K562 (cell line): ENCODE results near the gene CDCP1. TPM values are rescaled to one million over a fixed set of nuclear protein-coding genes. Genes with fewer than 3 reads are reported as not detected.

Experiments used
- BHLHE40 ChIP-seq: IDR thresholded peaks from 2 replicates; pipeline ENCODE4 v1.6.1; 2011; ENCODE audit warnings: low read length, improper control_type of control experiment
- BRF2 ChIP-seq: IDR thresholded peaks from 3 replicates; pipeline ENCODE4 v1.6.1; 2011; ENCODE audit warnings: borderline replicate concordance, mild to moderate bottlenecking; ENCODE audit not compliant: insufficient read length, insufficient read depth
- CBX3 ChIP-seq, 2 experiments: IDR thresholded peaks; 1 replicate in 1 of 2; 2 replicates in 1 of 2; pipeline ENCODE4 v1.6.1; 2012; ENCODE audit warnings: inconsistent platforms in 2 of 2, low read length in 2 of 2, borderline replicate concordance in 1 of 2, control low read depth in 1 of 2
- CEBPB ChIP-seq: fragments of 450-650 bp; IDR thresholded peaks from 2 replicates; pipeline ENCODE4 v1.6.1; 2016; ENCODE audit warnings: missing genetic modification characterization, missing compliant biosample characterization
- FOXA1 ChIP-seq: fragments of 450-650 bp; IDR thresholded peaks from 2 replicates; pipeline ENCODE4 v1.6.1; 2016; ENCODE audit warnings: mild to moderate bottlenecking, borderline replicate concordance
- FOXM1 ChIP-seq, 2 experiments: fragments of 450-650 bp in 1 of 2; sonication (generic) in 1 of 2; formaldehyde crosslinking in 1 of 2; IDR thresholded peaks; 2 replicates each; pipeline versions ENCODE4 v1.6.1 to v1.9.0; 2017 to 2022; ENCODE audit warnings: low read depth in 2 of 2, mild to moderate bottlenecking in 2 of 2, missing genetic modification reagents in 1 of 2, moderate library complexity in 1 of 2
- GABPB1 ChIP-seq: sonication (generic); formaldehyde crosslinking; IDR thresholded peaks from 2 replicates; pipeline ENCODE4 v1.8.0; 2022; ENCODE audit warnings: mild to moderate bottlenecking, missing genetic modification reagents
- HDGF ChIP-seq: fragments of 450-650 bp; IDR thresholded peaks from 2 replicates; pipeline ENCODE4 v1.6.1; 2016
- KLF1 ChIP-seq: fragments of 450-650 bp; IDR thresholded peaks from 2 replicates; pipeline ENCODE4 v1.6.1; 2016; ENCODE audit warnings: missing genetic modification characterization, missing compliant biosample characterization
- KLF16 ChIP-seq: IDR thresholded peaks from 2 replicates; pipeline ENCODE4 v1.6.1; 2016; ENCODE audit warnings: antibody characterized with exemption
- MAFF ChIP-seq: IDR thresholded peaks from 2 replicates; pipeline ENCODE4 v1.6.1; 2012; ENCODE audit warnings: low read length, improper control_type of control experiment
- MEF2D ChIP-seq: conservative IDR thresholded peaks from 2 replicates; pipeline ENCODE4 v1.6.1; 2016; ENCODE audit warnings: low read depth, missing genetic modification characterization, missing compliant biosample characterization
- PHB ChIP-seq: fragments of 250-450 bp; sonication (Bioruptor Pico); IDR thresholded peaks from 2 replicates; pipeline ENCODE4 v1.5.0; 2021
- PHTF2 ChIP-seq: fragments of 250-450 bp; sonication (Bioruptor Pico); IDR thresholded peaks from 2 replicates; pipeline ENCODE4 v1.5.0; 2021; ENCODE audit warnings: mild to moderate bottlenecking
- POLR2H ChIP-seq: IDR thresholded peaks from 2 replicates; pipeline ENCODE4 v1.6.1; 2016; ENCODE audit warnings: missing genetic modification characterization, low read depth, mild to moderate bottlenecking, control low read depth, missing compliant biosample characterization, moderate library complexity
- PREB ChIP-seq: sonication (generic); formaldehyde crosslinking; IDR thresholded peaks from 2 replicates; pipeline ENCODE4 v1.8.1; 2023; ENCODE audit warnings: mild to moderate bottlenecking, missing genetic modification reagents
- SMAD4 ChIP-seq: fragments of 250-450 bp; sonication (Bioruptor Pico); conservative IDR thresholded peaks from 2 replicates; pipeline ENCODE4 v1.8.0; 2021; ENCODE audit warnings: inconsistent platforms, mild to moderate bottlenecking, moderate library complexity
- TAF15 ChIP-seq: fragments of 200-400 bp; formaldehyde crosslinking; IDR thresholded peaks from 2 replicates; pipeline ENCODE4 v1.6.1; 2017; ENCODE audit warnings: mild to moderate bottlenecking, low read depth, low read length, moderate library complexity
- THRA ChIP-seq: fragments of 450-650 bp; IDR thresholded peaks from 2 replicates; pipeline ENCODE4 v1.6.1; 2017; ENCODE audit warnings: mild to moderate bottlenecking, moderate library complexity
- ZBED1 ChIP-seq: IDR thresholded peaks from 2 replicates; pipeline ENCODE4 v1.6.1; 2014
- ZNF121 ChIP-seq: sonication (generic); formaldehyde crosslinking; conservative IDR thresholded peaks from 2 replicates; pipeline ENCODE4 v1.8.0; 2022; ENCODE audit warnings: missing genetic modification reagents
- ZNF507 ChIP-seq: conservative IDR thresholded peaks from 2 replicates; pipeline ENCODE4 v1.6.1; 2017; ENCODE audit warnings: missing genetic modification characterization, missing compliant biosample characterization
- ZNF511 ChIP-seq: sonication (generic); formaldehyde crosslinking; IDR thresholded peaks from 2 replicates; pipeline ENCODE4 v1.8.0; 2022; ENCODE audit warnings: mild to moderate bottlenecking, missing genetic modification reagents
- ZNF551 ChIP-seq: fragments of 250-450 bp; sonication (Bioruptor Pico); IDR thresholded peaks from 2 replicates; pipeline ENCODE4 v1.5.0; 2021; ENCODE audit warnings: mild to moderate bottlenecking, moderate library complexity
- ZNF583 ChIP-seq: fragments of 250-450 bp; sonication (Bioruptor Pico); IDR thresholded peaks from 2 replicates; pipeline ENCODE4 v1.4.0; 2020
- ZNF76 ChIP-seq: fragments of 250-450 bp; sonication (Bioruptor Pico); IDR thresholded peaks from 2 replicates; pipeline ENCODE4 v1.4.0; 2020; ENCODE audit warnings: mild to moderate bottlenecking, moderate library complexity, borderline replicate concordance
- polyA plus RNA-seq, 8 experiments: library from polyadenylated mRNA; depleted of rRNA in 4 of 8; stranded (reverse) in 5 of 8; unstranded in 3 of 8; fragments of >200 nt; fragmentation: Nextera tagmentation in 2 of 8; fragmentation: Illumina TruSeq in 1 of 8; extraction: Ambion mirVana in 2 of 8; extraction: Trizol in 1 of 8; gene quantifications; 2 replicates each; pipeline versions ENCODE4 v1.2.1 to v1.2.3, GENCODE V29; 2011 to 2014; ENCODE audit warnings: inconsistent platforms in 1 of 8, missing spikeins in 1 of 8
- total RNA-seq, 7 experiments: library from RNA; depleted of rRNA in 6 of 7; stranded (reverse); fragments of >200 nt in 6 of 7; fragmentation: Illumina TruSeq in 2 of 7; extraction: Trizol in 2 of 7; gene quantifications; 2 replicates each; pipeline versions ENCODE4 v1.2.1 to v1.2.3, GENCODE V29; 2011 to 2021; ENCODE audit warnings: low replicate concordance in 1 of 7
- TF ChIP-seq, protein P1 (sequence below): fragments of 450-650 bp; formaldehyde crosslinking; conservative IDR thresholded peaks from 2 replicates; pipeline ENCODE4 v1.4.0; 2022; ENCODE audit warnings: mild to moderate bottlenecking, missing genetic modification characterization

Gene CDCP1
- total and polyA plus RNA-seq, 9 of the 15 experiments (the other 6 are each of a cell fraction or from before 2014, with no cell fraction given): 3.9 to 16.4 (median 5.2) TPM

DNA sequence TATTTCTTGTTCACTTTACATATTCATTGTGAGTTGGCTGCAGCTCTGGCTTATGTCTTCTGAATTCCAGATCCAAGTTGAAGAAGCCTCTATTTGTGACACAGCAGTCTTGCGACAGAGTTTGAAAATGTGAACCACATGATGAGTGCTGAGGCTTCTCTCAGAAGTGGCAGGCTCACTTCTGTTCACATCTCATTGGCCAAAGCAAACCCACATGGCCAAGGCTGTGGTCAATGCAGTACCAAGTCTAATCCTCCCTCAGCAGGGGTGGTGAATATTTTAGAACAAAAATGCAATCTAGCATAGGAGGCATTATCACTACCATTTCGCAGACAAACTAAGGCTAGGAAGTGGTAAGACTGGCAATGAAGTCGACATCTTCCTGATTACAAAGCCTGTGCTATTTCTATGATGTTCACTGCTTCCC is 45.2 kb downstream of the CDCP1 start (continued):
- TF ChIP-seq BHLHE40: no peak
- TF ChIP-seq ZNF507 (tag): no peak
- no peak for TF ChIP-seq MAFF
- no peak for TF ChIP-seq BRF2
- no peak for TF ChIP-seq ZNF76 (CRISPR knock-in tag)
- TF ChIP-seq FOXA1: no peak
- TF ChIP-seq ZNF121 (CRISPR knock-in tag): no peak
- TF ChIP-seq CBX3 (IDR thresholded peaks at IDR 0.05; ENCODE audit: borderline replicate concordance in 1 of 2, low read length in 2 of 2): no peak
- TF ChIP-seq MEF2D (tag): no peak
- no peak for TF ChIP-seq PHTF2
- TF ChIP-seq THRA: no peak
- no peak for TF ChIP-seq PREB (CRISPR knock-in tag)
- TF ChIP-seq KLF1 (tag): no peak
- TF ChIP-seq ZNF583 (CRISPR knock-in tag): 0 out of 2 replicates have a peak, but pooled peaks have one; percentile 34
- TF ChIP-seq SMAD4 (CRISPR knock-in tag): no peak
- TF ChIP-seq CEBPB (tag): peak; percentile 92
- no peak for TF ChIP-seq POLR2H (tag)
- TF ChIP-seq GABPB1 (CRISPR knock-in tag): no peak
- TF ChIP-seq FOXM1 (IDR thresholded peaks at IDR 0.05; ENCODE audit: low read depth): no peak
- no peak for TF ChIP-seq FOXM1 (CRISPR knock-in tag; IDR thresholded peaks at IDR 0.05; ENCODE audit: low read depth)
- TF ChIP-seq, protein P1, sequence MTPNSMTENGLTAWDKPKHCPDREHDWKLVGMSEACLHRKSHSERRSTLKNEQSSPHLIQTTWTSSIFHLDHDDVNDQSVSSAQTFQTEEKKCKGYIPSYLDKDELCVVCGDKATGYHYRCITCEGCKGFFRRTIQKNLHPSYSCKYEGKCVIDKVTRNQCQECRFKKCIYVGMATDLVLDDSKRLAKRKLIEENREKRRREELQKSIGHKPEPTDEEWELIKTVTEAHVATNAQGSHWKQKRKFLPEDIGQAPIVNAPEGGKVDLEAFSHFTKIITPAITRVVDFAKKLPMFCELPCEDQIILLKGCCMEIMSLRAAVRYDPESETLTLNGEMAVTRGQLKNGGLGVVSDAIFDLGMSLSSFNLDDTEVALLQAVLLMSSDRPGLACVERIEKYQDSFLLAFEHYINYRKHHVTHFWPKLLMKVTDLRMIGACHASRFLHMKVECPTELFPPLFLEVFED: no peak
- TF ChIP-seq HDGF: no peak
- TF ChIP-seq PHB: no peak
- TF ChIP-seq ZBED1: no peak
- no peak for TF ChIP-seq ZNF511 (CRISPR knock-in tag)
- TF ChIP-seq TAF15: no peak
- TF ChIP-seq KLF16: no peak
- no peak for TF ChIP-seq ZNF551
